ENCODE data around the gene SHQ1.

The SHQ1 gene

GRCh38 chr3:72847751-72848702 lies at the start of gene SHQ1:
Gene SHQ1, minus strand, starts transcription at chr3:72848445. Its CDS starts 105 bp downstream, at chr3:72848340.
- DNase-seq (ENCODE audit: low read depth), result peak; percentile 92

- no peak for DNase-seq (ENCODE audit: low read depth)
These were observed 49.4 kb upstream of the SHQ1 start for GRCh38 chr3:72897758-72898007.

GRCh38 chr3:72896996-72897757 lies 48.9 kb upstream of the SHQ1 start:
- no peak for DNase-seq (ENCODE audit: low read depth)

GRCh38 chr3:72894976-72895552 lies 46.8 kb upstream of the SHQ1 start:
- DNase-seq (ENCODE audit: low read depth), result no peak

GRCh38 chr3:72892870-72893269 lies 44.6 kb upstream of the SHQ1 start:
- DNase-seq (ENCODE audit: low read depth), result no peak

GRCh38 chr3:72892081-72892775 lies 44.0 kb upstream of the SHQ1 start:
- DNase-seq (ENCODE audit: low read depth), result no peak

- no peak for DNase-seq (ENCODE audit: low read depth)
These were observed 43.0 kb upstream of the SHQ1 start for GRCh38 chr3:72891053-72891855.

GRCh38 chr3:72890166-72890925 lies 42.1 kb upstream of the SHQ1 start:
- no peak for DNase-seq (ENCODE audit: low read depth)

- DNase-seq (ENCODE audit: low read depth), result no peak
These were observed 41.3 kb upstream of the SHQ1 start for GRCh38 chr3:72889310-72890165.

GRCh38 chr3:72888546-72889309 lies 40.5 kb upstream of the SHQ1 start:
- no peak for DNase-seq (ENCODE audit: low read depth)

GRCh38 chr3:72887705-72888545 lies 39.7 kb upstream of the SHQ1 start, which contains the start of gene GXYLT2:
Gene GXYLT2, plus strand, starts transcription at chr3:72888046. Its CDS starts 188 bp downstream, at chr3:72888234.
- DNase-seq (ENCODE audit: low read depth), result no peak

- DNase-seq (ENCODE audit: low read depth), result no peak
These were observed 39.1 kb upstream of the SHQ1 start for GRCh38 chr3:72887343-72887704.

- no peak for DNase-seq (ENCODE audit: low read depth)
These were observed 23.9 kb upstream of the SHQ1 start for GRCh38 chr3:72872183-72872582.

- DNase-seq (ENCODE audit: low read depth), result no peak
These were observed 14.3 kb upstream of the SHQ1 start for GRCh38 chr3:72862314-72863090.

GRCh38 chr3:72860846-72861245 lies 12.6 kb upstream of the SHQ1 start:
- no peak for DNase-seq (ENCODE audit: low read depth)

GRCh38 chr3:72860053-72860452 lies 11.8 kb upstream of the SHQ1 start:
- DNase-seq (ENCODE audit: low read depth), result no peak

GRCh38 chr3:72855001-72855400 lies 6.8 kb upstream of the SHQ1 start:
- no peak for DNase-seq (ENCODE audit: low read depth)
